H1 (cell line): ENCODE results near the gene POLDIP2. TPM values are rescaled to one million over a fixed set of nuclear protein-coding genes. Genes with fewer than 3 reads are reported as not detected.

Experiments used
- CTCF ChIA-PET: fragments of 300-600 bp; sonication (Branson Sonifier 250); formaldehyde crosslinking; loops from one replicate; lab custom pipeline; 2021; ENCODE audit not compliant: partially characterized antibody; lab: Charles Lee
- POLR2A ChIA-PET: fragments of 300-600 bp; sonication (Branson Sonifier 250); formaldehyde crosslinking; loops from one replicate; lab custom pipeline; 2021; ENCODE audit warnings: inconsistent platforms; ENCODE audit not compliant: partially characterized antibody; lab: Charles Lee
- DNase-seq, 2 experiments: peaks; one replicate each; pipeline versions ENCODE4 v3.0.0 to v3.0.0-alpha.2; 2010 to 2022; ENCODE audit warnings: low spot score in 2 of 2, low read depth in 1 of 2, mixed read lengths in 1 of 2
- FAIRE-seq: peaks from 2 replicates; lab custom pipeline; 2011; peaks lifted over from hg19 to GRCh38; lab: Jason Lieb, UNC
- H2AFZ ChIP-seq: 2 replicates; pipeline ENCODE4 v1.8.1; 2012; ENCODE audit warnings: low read length, inconsistent platforms
- H2AK5ac ChIP-seq: 2 replicates; pipeline ENCODE4 v1.6.1; 2013; ENCODE audit warnings: low read depth, low read length
- H2BK120ac ChIP-seq: replicated peaks from 2 replicates; pipeline ENCODE3; 2013; ENCODE audit warnings: low read depth, low read length, inconsistent platforms
- H2BK12ac ChIP-seq: 2 replicates; pipeline ENCODE4 v1.6.1; 2013; ENCODE audit warnings: low read depth, low read length
- H2BK15ac ChIP-seq: 2 replicates; pipeline ENCODE4 v1.6.1; 2013; ENCODE audit warnings: low read length
- H2BK20ac ChIP-seq: 2 replicates; pipeline ENCODE4 v1.6.1; 2013; ENCODE audit warnings: low read length
- H2BK5ac ChIP-seq: 2 replicates; pipeline ENCODE4 v1.6.1; 2013; ENCODE audit warnings: low read depth, low read length
- H3K14ac ChIP-seq: 2 replicates; pipeline ENCODE4 v1.6.1; 2013; ENCODE audit warnings: inconsistent platforms; ENCODE audit not compliant: insufficient read length
- H3K18ac ChIP-seq: 2 replicates; pipeline ENCODE4 v1.6.1; 2013; ENCODE audit warnings: low read length; ENCODE audit errors: extremely low read depth
- H3K23ac ChIP-seq: 2 replicates; pipeline ENCODE4 v1.6.1; 2013; ENCODE audit warnings: inconsistent platforms; ENCODE audit not compliant: insufficient read length
- H3K23me2 ChIP-seq: 2 replicates; pipeline ENCODE4 v1.6.1; 2013; ENCODE audit warnings: low read depth, low read length
- H3K27ac ChIP-seq: 2 replicates; pipeline ENCODE4 v1.6.1; 2011; ENCODE audit warnings: low read depth, low read length, inconsistent platforms
- H3K27me3 ChIP-seq, 4 experiments: replicated peaks in 1 of 4; 1 replicate in 1 of 4; 2 replicates in 3 of 4; pipeline versions ENCODE4 v1.6.1 to v1.8.1; 2011 to 2013; ENCODE audit warnings: low read length in 3 of 4, mild to moderate bottlenecking in 3 of 4, inconsistent platforms in 2 of 4, mixed read lengths in 2 of 4, moderate library complexity in 1 of 4; ENCODE audit not compliant: control insufficient read depth in 3 of 4, insufficient read depth in 3 of 4; ENCODE audit errors: extremely low read depth in 1 of 4
- H3K36me3 ChIP-seq, 4 experiments: 2 replicates each; pipeline versions ENCODE4 v1.6.1 to v1.8.1; 2011 to 2013; ENCODE audit warnings: mild to moderate bottlenecking in 4 of 4, low read length in 3 of 4, moderate library complexity in 2 of 4, control low read depth in 1 of 4, inconsistent platforms in 1 of 4; ENCODE audit not compliant: insufficient read depth in 4 of 4, control insufficient read depth in 2 of 4
- H3K4ac ChIP-seq: replicated peaks from 2 replicates; pipeline ENCODE3; 2013; ENCODE audit warnings: low read length, low read depth, mixed read lengths, inconsistent platforms; ENCODE audit not compliant: insufficient read length
- H3K4me1 ChIP-seq, 4 experiments: replicated peaks in 1 of 4; 1 replicate in 1 of 4; 2 replicates in 3 of 4; pipeline versions ENCODE4 v1.6.1 to v1.8.1; 2011 to 2013; ENCODE audit warnings: low read length in 3 of 4, inconsistent platforms in 2 of 4, mixed read lengths in 1 of 4; ENCODE audit not compliant: insufficient read depth in 4 of 4, control insufficient read depth in 3 of 4
- H3K4me2 ChIP-seq, 2 experiments: 2 replicates each; pipeline versions ENCODE4 v1.6.1 to v1.8.1; 2011 to 2013; ENCODE audit warnings: low read depth in 2 of 2, low read length in 2 of 2, control low read depth in 1 of 2, inconsistent platforms in 1 of 2, mild to moderate bottlenecking in 1 of 2; ENCODE audit not compliant: insufficient read depth in 1 of 2
- H3K4me3 ChIP-seq, 4 experiments: fragments of 200-600, 300-600 bp in 1 of 4; sonication (generic), shearing (Covaris generic), sonication (Bioruptor Twin) in 1 of 4; 2 replicates each; pipeline versions ENCODE4 v1.5.1 to v1.8.1; 2011 to 2016; ENCODE audit warnings: low read length in 4 of 4, low read depth in 3 of 4, control low read depth in 2 of 4, inconsistent platforms in 2 of 4, mild to moderate bottlenecking in 2 of 4, mixed read lengths in 1 of 4, moderate library complexity in 1 of 4; ENCODE audit not compliant: insufficient read depth in 2 of 4; ENCODE audit errors: extremely low read depth in 1 of 4
- H3K56ac ChIP-seq: replicated peaks from 2 replicates; pipeline ENCODE3; 2013; ENCODE audit warnings: low read depth, mild to moderate bottlenecking, mixed read lengths, low read length, inconsistent platforms; ENCODE audit not compliant: insufficient read length
- H3K79me1 ChIP-seq: 2 replicates; pipeline ENCODE4 v1.6.1; 2013; ENCODE audit warnings: low read depth, low read length, control low read depth
- H3K79me2 ChIP-seq, 2 experiments: 2 replicates each; pipeline versions ENCODE4 v1.6.1 to v1.8.1; 2012 to 2013; ENCODE audit warnings: low read length in 2 of 2, mild to moderate bottlenecking in 2 of 2, inconsistent platforms in 1 of 2; ENCODE audit not compliant: insufficient read depth in 2 of 2, control insufficient read depth in 1 of 2
- H3K9ac ChIP-seq, 4 experiments: replicated peaks in 1 of 4; 1 replicate in 1 of 4; 2 replicates in 3 of 4; pipeline versions ENCODE4 v1.6.1 to v1.8.1; 2011 to 2013; ENCODE audit warnings: low read depth in 3 of 4, low read length in 3 of 4, control low read depth in 2 of 4, mild to moderate bottlenecking in 2 of 4, moderate library complexity in 2 of 4, inconsistent platforms in 1 of 4; ENCODE audit errors: extremely low read depth in 1 of 4
- H3K9me3 ChIP-seq, 2 experiments: 2 replicates each; pipeline versions ENCODE4 v1.6.1 to v1.8.1; 2012 to 2013; ENCODE audit warnings: mild to moderate bottlenecking in 2 of 2, moderate library complexity in 2 of 2, control low read depth in 1 of 2, inconsistent platforms in 1 of 2, low read depth in 1 of 2, low read length in 1 of 2, mixed read lengths in 1 of 2; ENCODE audit not compliant: insufficient read depth in 2 of 2
- H4K20me1 ChIP-seq, 2 experiments: replicated peaks in 1 of 2; 2 replicates each; pipeline versions ENCODE3 to v1.8.1; 2011 to 2013; ENCODE audit warnings: inconsistent platforms in 2 of 2, low read length in 2 of 2, mild to moderate bottlenecking in 1 of 2; ENCODE audit not compliant: insufficient read depth in 2 of 2, control insufficient read depth in 1 of 2
- H4K5ac ChIP-seq: 2 replicates; pipeline ENCODE4 v1.6.1; 2013; ENCODE audit warnings: low read length, low read depth, mixed read lengths, inconsistent platforms; ENCODE audit not compliant: insufficient read length
- H4K8ac ChIP-seq: 2 replicates; pipeline ENCODE4 v1.8.0; 2013; ENCODE audit warnings: mild to moderate bottlenecking, moderate library complexity, low read length, inconsistent platforms; ENCODE audit not compliant: insufficient read depth; ENCODE audit errors: extremely low read depth
- H4K91ac ChIP-seq: replicated peaks from 2 replicates; pipeline ENCODE3; 2013; ENCODE audit warnings: low read length, mixed read lengths, inconsistent platforms; ENCODE audit not compliant: insufficient read length
- KDM1A ChIP-seq: fragments of 200-600, 300-600 bp; sonication (generic); IDR thresholded peaks from 2 replicates; pipeline ENCODE4 v1.7.1; 2016; ENCODE audit warnings: mild to moderate bottlenecking, low read length, borderline replicate concordance
- RXRA ChIP-seq: IDR thresholded peaks from 2 replicates; pipeline ENCODE4 v1.6.1; 2011; ENCODE audit warnings: low read depth, mild to moderate bottlenecking, low read length, moderate library complexity; ENCODE audit not compliant: insufficient read depth
- SIRT6 ChIP-seq: IDR thresholded peaks from one replicate; pipeline ENCODE4 v1.7.1; 2012; ENCODE audit warnings: low read length, inconsistent platforms
- SP4 ChIP-seq: IDR thresholded peaks from 2 replicates; pipeline ENCODE4 v1.6.1; 2012; ENCODE audit warnings: low read length, inconsistent platforms
- SRF ChIP-seq: IDR thresholded peaks from 2 replicates; pipeline ENCODE4 v1.6.1; 2011; ENCODE audit warnings: mild to moderate bottlenecking, low read depth, low read length, moderate library complexity
- TAF1 ChIP-seq: IDR thresholded peaks from 2 replicates; pipeline ENCODE4 v1.6.1; 2011; ENCODE audit warnings: mild to moderate bottlenecking, low read depth, low read length
- TAF7 ChIP-seq: optimal IDR thresholded peaks from 2 replicates; pipeline ENCODE3; 2011; ENCODE audit warnings: low read depth, mild to moderate bottlenecking, inconsistent platforms, low read length, moderate library complexity, borderline replicate concordance
- TCF12 ChIP-seq: IDR thresholded peaks from 2 replicates; pipeline ENCODE4 v1.6.1; 2011; ENCODE audit warnings: low read depth, mild to moderate bottlenecking, low read length
- TEAD4 ChIP-seq: IDR thresholded peaks from 2 replicates; pipeline ENCODE4 v1.6.1; 2012; ENCODE audit warnings: low read depth, low read length, inconsistent platforms, mixed read lengths
- WGBS, 2 experiments: shearing (Covaris generic) in 1 of 2; methylation state at CpG; one replicate each; pipeline versions ENCODE4 v1.1.6 to v1.1.7; 2013 to 2015; ENCODE audit warnings: low lambda C conversion rate in 2 of 2, mixed read lengths in 2 of 2, inconsistent platforms in 1 of 2, low coverage in 1 of 2, missing lambda C conversion rate in 1 of 2; ENCODE audit not compliant: insufficient replicate concordance in 2 of 2, insufficient coverage in 1 of 2, insufficient read length in 1 of 2; ENCODE audit errors: extremely low coverage in 1 of 2, missing lambda C conversion rate in 1 of 2; 5-methylcytosine and 5-hydroxymethylcytosine counted together
- polyA plus RNA-seq, 7 experiments: library from polyadenylated mRNA; depleted of rRNA in 3 of 7; stranded (reverse) in 5 of 7; unstranded in 2 of 7; fragments of >200 nt in 5 of 7; fragments of 200-250 nt in 2 of 7; gene quantifications; 1 replicate in 5 of 7; 2 replicates in 1 of 7; 4 replicates in 1 of 7; pipeline versions ENCODE4 v1.2.1 to v1.2.3, GENCODE V29; 2011 to 2013; ENCODE audit warnings: missing spikeins in 2 of 7, mixed read lengths in 2 of 7
- total RNA-seq: library from RNA; stranded (reverse); fragmentation: NEBNext Ultra II Directional; extraction: Animal tissue kit (Norgen Biotek cat#: 25700); gene quantifications from 2 replicates; pipeline ENCODE4 v1.2.1, GENCODE V29; 2021
- TF ChIP-seq, protein P1 (sequence below): IDR thresholded peaks from 2 replicates; pipeline ENCODE4 v1.6.1; 2011; ENCODE audit warnings: low read depth, mild to moderate bottlenecking, low read length; ENCODE audit not compliant: insufficient read depth

POLDIP2 gene
- total and polyA plus RNA-seq, 2 of the 8 experiments (the other 6 are each of a cell fraction or from before 2014, with no cell fraction given): 74.0 to 76.1 TPM

DNA sequence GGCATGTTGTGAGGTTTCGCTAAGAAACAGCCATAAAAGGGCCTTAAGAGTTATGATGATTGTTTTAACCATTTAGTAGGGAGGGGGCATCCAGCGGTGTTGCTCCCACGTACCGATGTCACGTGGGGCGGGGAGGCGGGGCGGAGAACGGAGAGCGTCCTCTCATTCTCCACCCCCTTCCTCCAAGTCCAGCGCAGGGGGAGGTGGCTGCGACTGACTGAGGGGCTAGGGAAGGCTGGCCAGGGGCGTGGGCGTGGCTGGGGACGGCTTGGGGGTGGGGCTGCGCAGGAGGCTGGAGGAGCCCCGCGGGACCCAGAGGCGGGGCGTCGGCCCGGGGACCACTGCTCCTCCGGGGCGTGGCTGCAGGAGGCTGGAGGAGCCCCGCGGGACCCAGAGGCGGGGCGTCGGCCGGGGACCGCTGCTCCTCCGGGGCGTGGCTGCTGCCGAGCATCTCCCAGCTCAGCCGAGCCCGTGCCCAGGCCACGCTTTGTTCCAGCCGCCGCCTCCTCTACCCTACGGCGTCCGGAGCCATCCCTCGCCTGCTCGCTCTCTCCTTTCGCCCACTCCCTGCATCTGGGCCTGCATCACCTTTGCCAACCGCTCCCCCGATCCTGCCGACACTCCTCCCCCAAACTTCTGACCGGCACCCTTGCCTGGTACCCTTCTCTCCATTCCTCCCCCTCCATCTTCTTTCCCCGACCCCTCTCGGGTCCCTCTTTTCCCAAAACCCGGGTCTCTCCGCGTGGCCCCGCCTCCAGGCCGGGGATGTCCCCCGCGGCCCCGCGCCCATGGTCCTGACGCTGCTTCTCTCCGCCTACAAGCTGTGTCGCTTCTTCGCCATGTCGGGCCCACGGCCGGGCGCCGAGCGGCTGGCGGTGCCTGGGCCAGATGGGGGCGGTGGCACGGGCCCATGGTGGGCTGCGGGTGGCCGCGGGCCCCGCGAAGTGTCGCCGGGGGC lies 14.2 kb upstream of the POLDIP2 start, which contains the start of gene SARM1:
Gene SARM1, plus strand, starts transcription at position 450 of the 958 bp plus-strand sequence. Its CDS starts 339 bp downstream, at position 789.
- H3K4me2 ChIP-seq: peak within 1 kb of the TSS; percentile 76 to 89
- peak within 1 kb of the TSS; percentile 14 for H3K4ac ChIP-seq
- H3K4me3 ChIP-seq: peak within 1 kb of the TSS; percentile 56 to 79 (median 74)
- no peak within 1 kb of the TSS for H2BK5ac ChIP-seq
- H3K23me2 ChIP-seq: peaks cover 16% of the 10 kb centered on the region; the same call in 1 of the 2 replicates
- ChIA-PET CTCF (interaction anchor here (2.3 to 4.6 kb wide), 2 partner anchors 9 to 14 kb away, joined by 7 to 20 read pairs; partner anchors contain the start of gene POLDIP2), POLR2A (interaction anchor here (1.0 to 12.7 kb wide), 6 partner anchors 10 to 126 kb away, joined by 3 to 103 read pairs (median 4); partner anchors contain the start of gene POLDIP2)
- no peaks in the 10 kb centered on the region for H3K36me3 ChIP-seq
- 1% methylated on average over 59 of the region's 80 CpGs; no CpG with 5 or more reads in 1 of the 2 experiments for WGBS, 2 experiments
- H2BK20ac ChIP-seq: no peak within 1 kb of the TSS
- FAIRE-seq (peak; percentile 48), DNase-seq (peak; percentile 92 to 99)
- H3K56ac ChIP-seq: no peak within 1 kb of the TSS
- no peak within 1 kb of the TSS; the same call in 1 of the 2 replicates for H3K18ac ChIP-seq
- peak within 1 kb of the TSS; percentile 39; the same call in 1 of the 2 replicates for H2AK5ac ChIP-seq
- peak within 1 kb of the TSS; percentile 78; the same call in 1 of the 2 replicates for H2AFZ ChIP-seq
- peak within 1 kb of the TSS; percentile 83 for H4K8ac ChIP-seq
- no peaks in the 10 kb centered on the region for H3K9me3 ChIP-seq
- H3K14ac ChIP-seq: no peak within 1 kb of the TSS
- H3K27me3 ChIP-seq: peaks cover 9 to 19% (median 19%) of the 10 kb centered on the region in 4 experiments
- H3K79me2 ChIP-seq: no peaks in the 10 kb centered on the region
- H2BK120ac ChIP-seq: no peak within 1 kb of the TSS
- no peak within 1 kb of the TSS for H3K23ac ChIP-seq
- H2BK12ac ChIP-seq: no peak within 1 kb of the TSS
- peaks cover 2 to 12% of the 10 kb centered on the region in 2 experiments for H4K20me1 ChIP-seq
- H4K91ac ChIP-seq: no peak within 1 kb of the TSS
- peak within 1 kb of the TSS in 2 of 4 experiments; percentile 1 to 8; a peak in 2 of 7 replicates for H3K9ac ChIP-seq
- peaks cover 3 to 16% (median 9%) of the 10 kb centered on the region in 4 experiments; a peak in 6 of 7 replicates for H3K4me1 ChIP-seq
- H2BK15ac ChIP-seq: no peak within 1 kb of the TSS
- H3K27ac ChIP-seq: no peak within 1 kb of the TSS
- no peak within 1 kb of the TSS for H4K5ac ChIP-seq
- H3K79me1 ChIP-seq: no peaks in the 10 kb centered on the region; the same call in 1 of the 2 replicates
- TF ChIP-seq SP4: no peak; the same call in 1 of the 2 replicates
- TF ChIP-seq KDM1A: no peak
- TF ChIP-seq TCF12: no peak
- TF ChIP-seq TAF7: no peak
- no peak for TF ChIP-seq TEAD4
- TF ChIP-seq SIRT6: no peak
- no peak for TF ChIP-seq SRF
- TF ChIP-seq RXRA: no peak
- TF ChIP-seq TAF1: peak; percentile 27; the same call in 1 of the 2 replicates
- TF ChIP-seq, protein P1, sequence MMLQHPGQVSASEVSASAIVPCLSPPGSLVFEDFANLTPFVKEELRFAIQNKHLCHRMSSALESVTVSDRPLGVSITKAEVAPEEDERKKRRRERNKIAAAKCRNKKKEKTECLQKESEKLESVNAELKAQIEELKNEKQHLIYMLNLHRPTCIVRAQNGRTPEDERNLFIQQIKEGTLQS: peak; percentile 66; the same call in 1 of the 2 replicates
